ENCODE measurements around the gene MAS1L.

MAS1L gene

GRCh38 chr6:29510202-29510601 is 22.4 kb upstream of the MAS1L start:
- DNase-seq (ENCODE audit: low spot score), result no peak

- no peak for DNase-seq (ENCODE audit: low spot score)
These were observed 22.0 kb upstream of the MAS1L start for GRCh38 chr6:29509711-29510110.

- DNase-seq (ENCODE audit: low spot score), result no peak
These were observed 21.5 kb upstream of the MAS1L start for GRCh38 chr6:29509239-29509638.

- no peak for DNase-seq (ENCODE audit: low spot score)
These were observed 19.6 kb upstream of the MAS1L start for GRCh38 chr6:29507319-29507718.

- DNase-seq (ENCODE audit: low spot score), result no peak
These were observed 18.8 kb upstream of the MAS1L start for GRCh38 chr6:29506446-29507067.

GRCh38 chr6:29505808-29506207 is 18.1 kb upstream of the MAS1L start:
- DNase-seq (ENCODE audit: low spot score), result no peak

- no peak for DNase-seq (ENCODE audit: low spot score)
These were observed 17.2 kb upstream of the MAS1L start for GRCh38 chr6:29504961-29505360.

GRCh38 chr6:29502597-29502996 is 14.8 kb upstream of the MAS1L start:
- DNase-seq (ENCODE audit: low spot score), result no peak

GRCh38 chr6:29502181-29502580 is 14.4 kb upstream of the MAS1L start:
- DNase-seq (ENCODE audit: low spot score), result no peak

- DNase-seq (ENCODE audit: low spot score), result no peak
These were observed 13.3 kb upstream of the MAS1L start for GRCh38 chr6:29501106-29501505.

- DNase-seq (ENCODE audit: low spot score), result no peak
These were observed 12.8 kb upstream of the MAS1L start for GRCh38 chr6:29500594-29500993.

- no peak for DNase-seq (ENCODE audit: low spot score)
These were observed 11.9 kb upstream of the MAS1L start for GRCh38 chr6:29499704-29500103.

GRCh38 chr6:29496961-29497360 is 9.2 kb upstream of the MAS1L start:
- DNase-seq (ENCODE audit: low spot score), result no peak

- no peak for DNase-seq (ENCODE audit: low spot score)
These were observed 7.8 kb upstream of the MAS1L start for GRCh38 chr6:29495571-29495970.

- no peak for DNase-seq (ENCODE audit: low spot score)
These were observed 6.4 kb upstream of the MAS1L start for GRCh38 chr6:29494131-29494530.

GRCh38 chr6:29493261-29493660 is 5.5 kb upstream of the MAS1L start:
- no peak for DNase-seq (ENCODE audit: low spot score)

- DNase-seq (ENCODE audit: low spot score), result no peak
These were observed 3.8 kb upstream of the MAS1L start for GRCh38 chr6:29491574-29491973.

- DNase-seq (ENCODE audit: low spot score), result no peak
These were observed 2.8 kb upstream of the MAS1L start for GRCh38 chr6:29490552-29490951.

GRCh38 chr6:29490055-29490454 is 2.3 kb upstream of the MAS1L start:
- DNase-seq (ENCODE audit: low spot score), result no peak

- DNase-seq (ENCODE audit: low spot score), result no peak
These were observed 1.5 kb upstream of the MAS1L start for GRCh38 chr6:29489286-29489685.

- no peak for DNase-seq (ENCODE audit: low spot score)
These were observed 1.1 kb upstream of the MAS1L start for GRCh38 chr6:29488874-29489273.

- DNase-seq (ENCODE audit: low spot score), result no peak
These were observed 625 bp downstream of the MAS1L start for GRCh38 chr6:29487131-29487530.

- DNase-seq (ENCODE audit: low spot score), result no peak
These were observed 1.2 kb downstream of the MAS1L start for GRCh38 chr6:29486577-29486976.

- DNase-seq (ENCODE audit: low spot score), result no peak
These were observed 4.0 kb downstream of the MAS1L start for GRCh38 chr6:29483735-29484134.

GRCh38 chr6:29483186-29483585 is 4.6 kb downstream of the MAS1L start:
- DNase-seq (ENCODE audit: low spot score), result no peak
